Activated CD8-positive, alpha-beta T cell treated with anti-CD3 and anti-CD28 coated beads for 36 hours (primary cell): ENCODE measurements around the gene VPS41. TPM values are rescaled to one million over a fixed set of nuclear protein-coding genes. Genes with fewer than 3 reads are reported as not detected.

Experiments
- ATAC-seq: fragments of 200-7000 bp; cut with Tn5 transposase; one replicate; pipeline ENCODE4 v1.10.0; 2021; ENCODE audit warnings: mild to moderate bottlenecking, moderate library complexity
- CTCF ChIA-PET: fragments of 350-600 bp; sonication (Branson Sonifier 250); formaldehyde crosslinking; loops from one replicate; lab custom pipeline; 2021; ENCODE audit warnings: antibody characterized with exemption; lab: Charles Lee
- POLR2A ChIA-PET: fragments of 350-600 bp; sonication (Branson Sonifier 250); formaldehyde crosslinking; loops from one replicate; lab custom pipeline; 2021; ENCODE audit warnings: antibody characterized with exemption; lab: Charles Lee
- DNase-seq: peaks from one replicate; pipeline ENCODE4 v3.0.0-alpha.2; 2020
- H3K27ac Mint-ChIP-seq: one replicate; pipeline ENCODE4 v1.8.0; 2021; ENCODE audit warnings: mild to moderate bottlenecking, mixed read lengths
- H3K27me3 Mint-ChIP-seq: one replicate; pipeline ENCODE4 v1.8.0; 2021; ENCODE audit warnings: mixed read lengths
- H3K36me3 Mint-ChIP-seq: one replicate; pipeline ENCODE4 v1.8.0; 2021; ENCODE audit warnings: low read depth, mixed read lengths
- H3K4me1 Mint-ChIP-seq: one replicate; pipeline ENCODE4 v1.8.0; 2021; ENCODE audit warnings: low read depth, mixed read lengths
- H3K4me3 Mint-ChIP-seq: one replicate; pipeline ENCODE4 v1.8.0; 2021; ENCODE audit warnings: mild to moderate bottlenecking, moderate library complexity, mixed read lengths
- H3K9me3 Mint-ChIP-seq: one replicate; pipeline ENCODE4 v1.8.0; 2021; ENCODE audit warnings: mixed read lengths
- intact Hi-C: fragments of 100-400 bp; cut with micrococcal nuclease; formaldehyde crosslinking; loops from one replicate; pipeline ENCODE4 v1.10.0; 2022
- total RNA-seq, 2 experiments: library from RNA; stranded (reverse); gene quantifications; one replicate each; pipeline ENCODE4 v1.2.3, GENCODE V29; 2021
- TF ChIP-seq, protein P1 (sequence below): fragments of 200-600 bp; IDR thresholded peaks from one replicate; pipeline ENCODE4 v1.8.0; 2022; ENCODE audit warnings: antibody characterized with exemption, mild to moderate bottlenecking

Gene VPS41
- total RNA-seq, 2 experiments from 2014 or later: 47.4 to 56.4 TPM

DNA sequence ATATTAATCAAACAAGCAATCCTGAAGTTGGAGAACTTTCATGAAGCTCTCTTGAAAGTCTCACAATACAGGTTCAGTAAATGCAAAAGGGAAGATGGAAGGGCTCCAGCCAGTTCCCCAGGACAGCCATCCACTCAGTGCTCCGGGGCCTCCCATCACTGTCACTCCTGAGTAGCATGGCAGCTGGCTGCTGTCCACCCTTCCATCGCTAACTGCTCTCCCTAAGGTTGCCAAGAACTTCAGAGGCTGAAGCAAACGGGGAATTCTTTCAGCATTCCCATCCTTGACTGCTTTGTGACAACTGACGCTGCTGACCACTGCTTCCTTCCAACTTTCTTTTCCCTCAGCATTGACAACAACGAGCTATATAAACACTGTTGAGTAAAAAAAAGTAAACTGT is 69.1 kb downstream of the VPS41 start:
- intact Hi-C loops: no loop called here
- POLR2A ChIA-PET: interaction anchor here (0.6 kb wide), 1 partner anchor 297 kb away, joined by 4 read pairs; no protein-coding TSS in a partner anchor
- no peak overlapping the region for H3K27ac Mint-ChIP-seq
- CTCF ChIA-PET: no interaction called here
- H3K27me3 Mint-ChIP-seq: no peaks in the 10 kb centered on the region
- peaks cover 13% of the 10 kb centered on the region for H3K4me1 Mint-ChIP-seq
- no peak overlapping the region for H3K4me3 Mint-ChIP-seq
- DNase-seq (no peak), ATAC-seq (no peak)
- H3K9me3 Mint-ChIP-seq: peaks cover 5% of the 10 kb centered on the region
- TF ChIP-seq, protein P1, sequence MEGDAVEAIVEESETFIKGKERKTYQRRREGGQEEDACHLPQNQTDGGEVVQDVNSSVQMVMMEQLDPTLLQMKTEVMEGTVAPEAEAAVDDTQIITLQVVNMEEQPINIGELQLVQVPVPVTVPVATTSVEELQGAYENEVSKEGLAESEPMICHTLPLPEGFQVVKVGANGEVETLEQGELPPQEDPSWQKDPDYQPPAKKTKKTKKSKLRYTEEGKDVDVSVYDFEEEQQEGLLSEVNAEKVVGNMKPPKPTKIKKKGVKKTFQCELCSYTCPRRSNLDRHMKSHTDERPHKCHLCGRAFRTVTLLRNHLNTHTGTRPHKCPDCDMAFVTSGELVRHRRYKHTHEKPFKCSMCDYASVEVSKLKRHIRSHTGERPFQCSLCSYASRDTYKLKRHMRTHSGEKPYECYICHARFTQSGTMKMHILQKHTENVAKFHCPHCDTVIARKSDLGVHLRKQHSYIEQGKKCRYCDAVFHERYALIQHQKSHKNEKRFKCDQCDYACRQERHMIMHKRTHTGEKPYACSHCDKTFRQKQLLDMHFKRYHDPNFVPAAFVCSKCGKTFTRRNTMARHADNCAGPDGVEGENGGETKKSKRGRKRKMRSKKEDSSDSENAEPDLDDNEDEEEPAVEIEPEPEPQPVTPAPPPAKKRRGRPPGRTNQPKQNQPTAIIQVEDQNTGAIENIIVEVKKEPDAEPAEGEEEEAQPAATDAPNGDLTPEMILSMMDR: no peak
- H3K36me3 Mint-ChIP-seq: peaks cover 8% of the 10 kb centered on the region

DNA sequence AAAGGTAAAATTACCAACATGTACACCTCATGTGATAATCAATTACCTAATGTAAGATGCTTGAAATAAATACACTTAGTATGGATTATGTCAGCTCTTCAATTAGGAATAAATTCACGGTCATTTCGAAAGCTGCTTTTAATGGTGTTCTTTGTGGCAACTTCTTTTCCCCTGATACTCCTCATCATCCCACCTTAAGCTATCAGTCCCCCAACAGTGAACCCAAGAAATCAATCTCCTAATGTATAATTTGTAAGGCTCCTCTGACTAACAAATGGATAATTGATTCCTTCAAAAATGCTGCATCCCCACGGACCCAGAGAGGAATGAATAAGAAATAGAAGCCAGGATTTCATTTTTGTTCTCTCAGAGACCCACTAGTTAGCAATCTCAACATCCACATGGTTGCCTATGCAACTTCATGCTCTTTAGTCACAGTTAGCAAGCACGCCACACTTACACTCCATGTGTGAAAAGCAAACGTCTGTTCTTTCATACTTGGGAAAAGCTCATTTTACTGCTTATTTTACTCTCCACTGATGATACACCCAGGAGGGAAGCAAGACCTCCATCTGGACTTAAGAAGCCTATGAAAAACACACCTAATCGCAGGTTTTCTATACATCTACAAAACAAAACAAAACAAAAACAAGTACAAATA is 70.1 kb downstream of the VPS41 start:
- CTCF ChIA-PET: interaction anchor here (1.0 kb wide), 1 partner anchor 13 kb away, joined by 3 read pairs; no protein-coding TSS in a partner anchor
- peaks cover 8% of the 10 kb centered on the region for H3K36me3 Mint-ChIP-seq
- intact Hi-C loops: no loop called here

DNA sequence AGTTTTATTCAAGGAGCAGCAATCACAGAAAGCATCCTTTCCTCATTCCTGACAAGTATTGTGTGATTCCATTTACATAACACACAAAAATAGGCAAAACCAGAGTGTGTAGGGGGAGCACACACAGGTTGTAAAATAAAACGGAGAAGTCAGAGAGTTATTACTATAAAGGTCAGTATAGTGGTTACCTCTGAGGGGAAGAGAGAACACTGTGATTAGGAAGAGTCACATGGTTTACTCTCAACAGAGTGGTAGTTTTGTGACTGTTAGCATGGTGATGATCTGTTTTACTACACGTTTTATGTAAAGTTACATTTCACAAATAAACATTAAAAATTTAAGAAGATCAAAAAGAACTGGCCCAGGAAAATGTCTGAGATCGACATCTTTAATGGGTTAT is 74.6 kb downstream of the VPS41 start:
- Mint-ChIP-seq H3K4me3 (no peak overlapping the region), H3K36me3 (peaks cover 11% of the 10 kb centered on the region), H3K4me1 (peaks cover 8% of the 10 kb centered on the region), H3K27ac (no peak overlapping the region), H3K9me3 (peaks cover 5% of the 10 kb centered on the region), H3K27me3 (no peaks in the 10 kb centered on the region)
- no peak for DNase-seq
- ChIA-PET CTCF (no interaction called here), POLR2A (no interaction called here)
- TF ChIP-seq, protein P1: no peak
- intact Hi-C loops: no loop called here
- ATAC-seq: no peak

More for the DNA sequence above, 70.1 kb downstream of the VPS41 start:
- no peaks in the 10 kb centered on the region for H3K27me3 Mint-ChIP-seq
- no peak overlapping the region for H3K27ac Mint-ChIP-seq
- H3K9me3 Mint-ChIP-seq: peaks cover 5% of the 10 kb centered on the region
- no peak for ATAC-seq
- peaks cover 13% of the 10 kb centered on the region for H3K4me1 Mint-ChIP-seq
- TF ChIP-seq, protein P1: no peak
- DNase-seq: no peak
- H3K4me3 Mint-ChIP-seq: no peak overlapping the region
- POLR2A ChIA-PET: no interaction called here

DNA sequence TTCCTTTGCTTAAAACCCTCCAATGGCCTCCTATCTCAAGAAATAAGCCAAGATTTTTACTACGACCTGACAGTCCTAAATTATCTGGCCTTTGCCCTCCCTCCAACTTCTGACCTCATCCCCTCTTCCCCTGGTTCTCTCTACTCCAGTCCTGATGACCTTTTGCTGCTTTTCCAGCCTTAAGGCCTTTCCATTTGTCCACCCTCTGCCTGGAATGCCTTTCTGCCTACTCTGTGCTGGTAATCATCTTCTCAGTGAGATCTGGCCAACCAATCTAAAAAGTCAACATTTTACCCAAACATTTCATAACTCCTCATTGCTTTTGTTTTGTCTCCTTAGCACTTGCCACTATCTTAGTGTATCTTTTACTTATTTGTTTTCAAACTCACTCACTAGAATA is 75.7 kb downstream of the VPS41 start:
- no peak for DNase-seq
- CTCF ChIA-PET: no interaction called here
- H3K4me3 Mint-ChIP-seq: no peak overlapping the region
- ATAC-seq: no peak
- peaks cover 13% of the 10 kb centered on the region for H3K36me3 Mint-ChIP-seq
- intact Hi-C loops: no loop called here
- POLR2A ChIA-PET: no interaction called here
- peaks cover 7% of the 10 kb centered on the region for H3K4me1 Mint-ChIP-seq
- TF ChIP-seq, protein P1: no peak
- no peaks in the 10 kb centered on the region for H3K27me3 Mint-ChIP-seq
- peaks cover 5% of the 10 kb centered on the region for H3K9me3 Mint-ChIP-seq
- H3K27ac Mint-ChIP-seq: no peak overlapping the region

DNA sequence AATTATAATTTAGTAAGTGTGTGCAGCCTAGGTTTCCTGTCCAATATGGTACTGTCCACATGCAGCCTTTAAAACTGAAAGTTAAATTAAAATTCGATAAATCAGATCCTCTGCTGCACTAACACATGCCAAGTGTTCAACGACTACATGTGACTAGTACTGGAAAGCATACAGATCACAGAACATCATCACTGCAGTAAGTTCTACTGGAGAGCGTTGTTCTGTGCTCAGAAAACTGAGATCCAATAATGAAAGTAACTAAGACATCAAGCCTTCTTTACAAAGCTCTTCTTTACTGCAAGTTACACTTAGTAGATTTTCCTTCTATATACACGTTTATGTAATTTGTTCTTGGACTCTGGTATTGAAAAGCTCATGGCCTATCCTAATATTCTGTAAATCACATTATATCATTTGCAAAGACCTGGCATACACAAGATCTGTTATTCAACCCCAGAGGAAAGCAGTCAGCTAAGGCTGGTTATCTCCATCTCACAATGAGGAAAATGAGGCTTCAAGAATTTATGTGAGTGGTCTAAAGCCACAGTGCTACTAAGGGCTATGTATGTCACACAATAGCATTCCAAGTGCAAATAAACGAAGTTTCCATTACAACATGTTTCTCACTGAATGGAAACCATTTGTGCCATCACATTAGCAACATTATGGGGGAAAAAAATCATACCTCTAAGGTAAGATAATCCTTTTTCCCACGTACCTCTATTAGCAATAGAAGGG is 77.6 kb downstream of the VPS41 start:
- POLR2A ChIA-PET: no interaction called here
- TF ChIP-seq, protein P1: no peak

More for the DNA sequence above, 77.6 kb downstream of the VPS41 start:
- CTCF ChIA-PET: interaction anchor here (0.6 to 1.6 kb wide), 2 partner anchors 35 to 125 kb away, joined by 3 to 5 read pairs; no protein-coding TSS in a partner anchor
- Mint-ChIP-seq H3K4me3 (no peak overlapping the region), H3K36me3 (peaks cover 8% of the 10 kb centered on the region), H3K27ac (no peak overlapping the region), H3K9me3 (no peaks in the 10 kb centered on the region), H3K4me1 (peaks cover 3% of the 10 kb centered on the region), H3K27me3 (no peaks in the 10 kb centered on the region)
- DNase-seq (no peak), ATAC-seq (no peak)
- intact Hi-C loops: no loop called here
